ENCODE measurements around the gene BANK1.

BANK1 gene

GRCh38 chr4:101806914-101807313 is 16.4 kb downstream of the BANK1 start:
- Histone ChIP-seq H3K36me3 (ENCODE audit: control insufficient read depth, insufficient read depth, low read length) (no peaks in the 10 kb centered on the region), H3K4me1 (ENCODE audit: control insufficient read depth, insufficient read depth, low read length, poor library complexity, severe bottlenecking) (no peaks in the 10 kb centered on the region), H3K27ac (ENCODE audit: insufficient read depth, low read length, poor library complexity, severe bottlenecking) (no peak overlapping the region), H3K9me3 (ENCODE audit: control insufficient read depth, low read length) (no peaks in the 10 kb centered on the region), H3K4me3 (ENCODE audit: insufficient read depth, low read depth, low read length, poor library complexity, severe bottlenecking) (no peak overlapping the region), H3K27me3 (replicated peaks; ENCODE audit: control insufficient read depth, insufficient read depth, low read length, poor library complexity, severe bottlenecking) (no peaks in the 10 kb centered on the region)
- no peak for DNase-seq

GRCh38 chr4:101807351-101807750 is 16.8 kb downstream of the BANK1 start:
- Histone ChIP-seq H3K4me3 (ENCODE audit: insufficient read depth, low read depth, low read length, poor library complexity, severe bottlenecking) (no peak overlapping the region), H3K27me3 (replicated peaks; ENCODE audit: control insufficient read depth, insufficient read depth, low read length, poor library complexity, severe bottlenecking) (no peaks in the 10 kb centered on the region), H3K27ac (ENCODE audit: insufficient read depth, low read length, poor library complexity, severe bottlenecking) (no peak overlapping the region), H3K9me3 (ENCODE audit: control insufficient read depth, low read length) (no peaks in the 10 kb centered on the region), H3K36me3 (ENCODE audit: control insufficient read depth, insufficient read depth, low read length) (no peaks in the 10 kb centered on the region), H3K4me1 (ENCODE audit: control insufficient read depth, insufficient read depth, low read length, poor library complexity, severe bottlenecking) (no peaks in the 10 kb centered on the region)
- no peak for DNase-seq

GRCh38 chr4:101813604-101814003 is 23.1 kb downstream of the BANK1 start:
- H3K27ac ChIP-seq (ENCODE audit: insufficient read depth, low read length, poor library complexity, severe bottlenecking), result no peak overlapping the region
- H3K36me3 ChIP-seq (ENCODE audit: control insufficient read depth, insufficient read depth, low read length), result no peaks in the 10 kb centered on the region
- H3K9me3 ChIP-seq (ENCODE audit: control insufficient read depth, low read length), result no peaks in the 10 kb centered on the region
- H3K27me3 ChIP-seq (replicated peaks; ENCODE audit: control insufficient read depth, insufficient read depth, low read length, poor library complexity, severe bottlenecking), result no peaks in the 10 kb centered on the region
- H3K4me1 ChIP-seq (ENCODE audit: control insufficient read depth, insufficient read depth, low read length, poor library complexity, severe bottlenecking), result no peaks in the 10 kb centered on the region
- no peak overlapping the region for H3K4me3 ChIP-seq (ENCODE audit: insufficient read depth, low read depth, low read length, poor library complexity, severe bottlenecking)
- DNase-seq, result no peak

- H3K36me3 ChIP-seq (ENCODE audit: control insufficient read depth, insufficient read depth, low read length), result no peaks in the 10 kb centered on the region
- H3K27me3 ChIP-seq (replicated peaks; ENCODE audit: control insufficient read depth, insufficient read depth, low read length, poor library complexity, severe bottlenecking), result no peaks in the 10 kb centered on the region
- no peak overlapping the region for H3K4me3 ChIP-seq (ENCODE audit: insufficient read depth, low read depth, low read length, poor library complexity, severe bottlenecking)
- no peaks in the 10 kb centered on the region for H3K4me1 ChIP-seq (ENCODE audit: control insufficient read depth, insufficient read depth, low read length, poor library complexity, severe bottlenecking)
- H3K27ac ChIP-seq (ENCODE audit: insufficient read depth, low read length, poor library complexity, severe bottlenecking), result no peak overlapping the region
- no peak for DNase-seq
- no peaks in the 10 kb centered on the region for H3K9me3 ChIP-seq (ENCODE audit: control insufficient read depth, low read length)
Measured at GRCh38 chr4:101818362-101818761, 27.8 kb downstream of the BANK1 start.

- Histone ChIP-seq H3K4me1 (ENCODE audit: control insufficient read depth, insufficient read depth, low read length, poor library complexity, severe bottlenecking) (no peaks in the 10 kb centered on the region), H3K4me3 (ENCODE audit: insufficient read depth, low read depth, low read length, poor library complexity, severe bottlenecking) (no peak overlapping the region), H3K27ac (ENCODE audit: insufficient read depth, low read length, poor library complexity, severe bottlenecking) (no peak overlapping the region), H3K9me3 (ENCODE audit: control insufficient read depth, low read length) (no peaks in the 10 kb centered on the region), H3K36me3 (ENCODE audit: control insufficient read depth, insufficient read depth, low read length) (no peaks in the 10 kb centered on the region), H3K27me3 (replicated peaks; ENCODE audit: control insufficient read depth, insufficient read depth, low read length, poor library complexity, severe bottlenecking) (no peaks in the 10 kb centered on the region)
- DNase-seq, result no peak
Measured at GRCh38 chr4:101823864-101824263, 33.3 kb downstream of the BANK1 start.

- Histone ChIP-seq H3K4me1 (ENCODE audit: control insufficient read depth, insufficient read depth, low read length, poor library complexity, severe bottlenecking) (no peaks in the 10 kb centered on the region), H3K4me3 (ENCODE audit: insufficient read depth, low read depth, low read length, poor library complexity, severe bottlenecking) (no peak overlapping the region)
- no peak for DNase-seq
Measured at GRCh38 chr4:101824500-101824899, 34.0 kb downstream of the BANK1 start.

GRCh38 chr4:101825953-101826352 is 35.4 kb downstream of the BANK1 start:
- DNase-seq, result no peak
- H3K4me3 ChIP-seq (ENCODE audit: insufficient read depth, low read depth, low read length, poor library complexity, severe bottlenecking), result no peak overlapping the region
- H3K27me3 ChIP-seq (replicated peaks; ENCODE audit: control insufficient read depth, insufficient read depth, low read length, poor library complexity, severe bottlenecking), result no peaks in the 10 kb centered on the region
- no peaks in the 10 kb centered on the region for H3K4me1 ChIP-seq (ENCODE audit: control insufficient read depth, insufficient read depth, low read length, poor library complexity, severe bottlenecking)
- no peaks in the 10 kb centered on the region for H3K9me3 ChIP-seq (ENCODE audit: control insufficient read depth, low read length)
- no peak overlapping the region for H3K27ac ChIP-seq (ENCODE audit: insufficient read depth, low read length, poor library complexity, severe bottlenecking)
- no peaks in the 10 kb centered on the region for H3K36me3 ChIP-seq (ENCODE audit: control insufficient read depth, insufficient read depth, low read length)

More at GRCh38 chr4:101824500-101824899, 34.0 kb downstream of the BANK1 start:
- Histone ChIP-seq H3K9me3 (ENCODE audit: control insufficient read depth, low read length) (no peaks in the 10 kb centered on the region), H3K27me3 (replicated peaks; ENCODE audit: control insufficient read depth, insufficient read depth, low read length, poor library complexity, severe bottlenecking) (no peaks in the 10 kb centered on the region), H3K36me3 (ENCODE audit: control insufficient read depth, insufficient read depth, low read length) (no peaks in the 10 kb centered on the region), H3K27ac (ENCODE audit: insufficient read depth, low read length, poor library complexity, severe bottlenecking) (no peak overlapping the region)

GRCh38 chr4:101831816-101832215 is 41.3 kb downstream of the BANK1 start:
- H3K4me1 ChIP-seq (ENCODE audit: control insufficient read depth, insufficient read depth, low read length, poor library complexity, severe bottlenecking), result no peaks in the 10 kb centered on the region
- no peak overlapping the region for H3K4me3 ChIP-seq (ENCODE audit: insufficient read depth, low read depth, low read length, poor library complexity, severe bottlenecking)

GRCh38 chr4:101833480-101833879 is 43.0 kb downstream of the BANK1 start:
- no peak overlapping the region for H3K4me3 ChIP-seq (ENCODE audit: insufficient read depth, low read depth, low read length, poor library complexity, severe bottlenecking)
- no peak for DNase-seq
- H3K27me3 ChIP-seq (replicated peaks; ENCODE audit: control insufficient read depth, insufficient read depth, low read length, poor library complexity, severe bottlenecking), result no peaks in the 10 kb centered on the region
- H3K36me3 ChIP-seq (ENCODE audit: control insufficient read depth, insufficient read depth, low read length), result no peaks in the 10 kb centered on the region
- H3K4me1 ChIP-seq (ENCODE audit: control insufficient read depth, insufficient read depth, low read length, poor library complexity, severe bottlenecking), result no peaks in the 10 kb centered on the region
- no peaks in the 10 kb centered on the region for H3K9me3 ChIP-seq (ENCODE audit: control insufficient read depth, low read length)
- no peak overlapping the region for H3K27ac ChIP-seq (ENCODE audit: insufficient read depth, low read length, poor library complexity, severe bottlenecking)

More at GRCh38 chr4:101831816-101832215, 41.3 kb downstream of the BANK1 start:
- Histone ChIP-seq H3K27me3 (replicated peaks; ENCODE audit: control insufficient read depth, insufficient read depth, low read length, poor library complexity, severe bottlenecking) (no peaks in the 10 kb centered on the region), H3K36me3 (ENCODE audit: control insufficient read depth, insufficient read depth, low read length) (no peaks in the 10 kb centered on the region), H3K9me3 (ENCODE audit: control insufficient read depth, low read length) (no peaks in the 10 kb centered on the region), H3K27ac (ENCODE audit: insufficient read depth, low read length, poor library complexity, severe bottlenecking) (no peak overlapping the region)
- no peak for DNase-seq

GRCh38 chr4:101835121-101835904 is 44.8 kb downstream of the BANK1 start:
- Histone ChIP-seq H3K27me3 (replicated peaks; ENCODE audit: control insufficient read depth, insufficient read depth, low read length, poor library complexity, severe bottlenecking) (no peaks in the 10 kb centered on the region), H3K36me3 (ENCODE audit: control insufficient read depth, insufficient read depth, low read length) (no peaks in the 10 kb centered on the region), H3K4me1 (ENCODE audit: control insufficient read depth, insufficient read depth, low read length, poor library complexity, severe bottlenecking) (no peaks in the 10 kb centered on the region), H3K9me3 (ENCODE audit: control insufficient read depth, low read length) (no peaks in the 10 kb centered on the region), H3K4me3 (ENCODE audit: insufficient read depth, low read depth, low read length, poor library complexity, severe bottlenecking) (no peak overlapping the region), H3K27ac (ENCODE audit: insufficient read depth, low read length, poor library complexity, severe bottlenecking) (no peak overlapping the region)
- no peak for DNase-seq

All from effector memory CD4-positive, alpha-beta T cell (primary cell).